ENCODE results near the gene METTL24.

Gene METTL24

GRCh38 chr6:110357664-110358552 is at the start of gene METTL24:
TSS of gene METTL24 (minus strand) at chr6:110358349. CDS start at chr6:110358272, 77 bp downstream.
- no peak for DNase-seq (ENCODE audit: low read depth)

DNA sequence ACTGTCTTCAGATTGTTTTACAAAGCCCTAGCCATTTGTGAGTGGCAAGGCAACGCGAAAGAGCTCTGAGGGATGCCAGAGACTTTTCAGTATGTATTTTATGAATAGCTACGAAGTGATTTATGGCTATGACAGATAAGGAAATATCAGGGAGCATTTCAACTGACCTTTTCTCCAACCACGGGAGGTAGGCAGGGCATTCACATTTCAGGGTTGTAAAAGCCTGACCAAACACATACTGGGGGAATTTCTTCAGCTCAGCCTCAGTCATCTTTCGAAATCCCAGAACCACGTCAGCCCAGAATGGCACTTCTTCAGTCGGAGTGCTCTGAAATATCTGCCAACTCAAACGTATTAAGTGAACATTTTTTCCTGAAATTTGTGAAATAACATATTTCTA is 46.5 kb upstream of the METTL24 start:
- DNase-seq (ENCODE audit: low read depth), result no peak

GRCh38 chr6:110401585-110402176 is 43.5 kb upstream of the METTL24 start:
- no peak for DNase-seq (ENCODE audit: low read depth)

DNA sequence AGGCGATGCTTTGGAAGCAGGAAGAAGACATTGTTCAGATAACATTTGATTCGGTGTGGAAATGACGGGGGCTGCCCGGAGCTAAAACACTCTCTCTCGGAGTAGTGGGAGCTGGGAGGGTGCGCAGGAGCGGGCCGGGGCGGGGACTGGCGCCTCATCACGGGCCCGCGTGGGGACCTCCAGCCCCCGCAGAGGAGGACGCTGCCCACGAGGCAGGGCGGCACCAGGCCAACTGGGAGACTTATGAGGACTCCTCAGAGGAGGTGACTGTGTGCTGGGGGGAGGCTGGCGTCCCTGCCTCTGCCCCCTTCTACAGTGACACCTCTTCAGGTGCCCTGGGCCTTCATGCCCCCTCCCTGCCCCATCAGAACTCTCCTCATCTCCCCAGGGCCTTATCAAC is 42.1 kb upstream of the METTL24 start:
- DNase-seq (ENCODE audit: low read depth), result no peak

DNA sequence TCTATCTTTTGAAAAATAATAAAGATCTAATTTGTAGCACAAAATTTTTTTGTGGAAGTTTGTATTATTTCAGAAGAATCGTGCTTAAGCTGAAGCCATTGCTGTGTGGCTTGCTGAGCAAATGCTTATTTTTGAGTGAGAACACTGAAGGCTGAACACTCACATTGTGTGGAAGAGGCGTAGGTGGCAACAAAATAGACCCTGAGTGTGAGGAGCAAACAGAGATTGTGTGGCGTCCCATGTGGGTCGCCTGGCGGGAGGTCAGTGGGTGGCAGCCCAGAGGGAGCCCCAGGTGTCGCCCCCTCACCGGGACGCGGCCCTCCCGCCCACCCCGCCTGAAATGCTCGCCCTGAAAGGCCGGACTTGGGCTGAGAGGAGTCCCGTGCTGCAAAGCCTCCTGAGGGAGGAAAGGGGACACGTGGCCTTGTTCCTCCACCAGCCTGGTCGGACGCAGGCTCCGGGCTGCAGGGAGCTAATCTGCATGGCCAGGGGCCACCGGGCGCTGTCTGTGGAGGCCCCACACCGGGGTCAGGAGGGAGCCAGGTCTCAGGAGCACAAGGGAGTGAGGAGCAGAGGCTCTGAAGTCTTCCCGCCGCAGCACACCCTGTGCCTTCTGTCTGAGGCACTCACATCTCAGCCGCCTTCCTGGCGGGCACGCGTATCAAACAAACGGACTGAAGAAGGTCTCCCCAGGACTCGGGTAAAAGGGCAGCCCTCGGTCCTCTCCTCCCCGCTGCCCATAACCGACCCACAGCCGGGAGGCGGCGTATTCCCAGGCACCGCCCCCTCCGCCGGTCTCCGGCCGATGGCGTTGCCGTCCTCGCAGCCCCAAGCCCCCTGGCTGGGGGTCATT is 41.3 kb upstream of the METTL24 start:
- no peak for DNase-seq (ENCODE audit: low read depth)

GRCh38 chr6:110398778-110399177 is 40.6 kb upstream of the METTL24 start:
- DNase-seq (ENCODE audit: low read depth), result no peak

GRCh38 chr6:110395221-110395620 is 37.1 kb upstream of the METTL24 start:
- DNase-seq (ENCODE audit: low read depth), result no peak

- DNase-seq (ENCODE audit: low read depth), result no peak
Measured at GRCh38 chr6:110394409-110394808, 36.3 kb upstream of the METTL24 start.

- no peak for DNase-seq (ENCODE audit: low read depth)
Measured at GRCh38 chr6:110392727-110393126, 34.6 kb upstream of the METTL24 start.

DNA sequence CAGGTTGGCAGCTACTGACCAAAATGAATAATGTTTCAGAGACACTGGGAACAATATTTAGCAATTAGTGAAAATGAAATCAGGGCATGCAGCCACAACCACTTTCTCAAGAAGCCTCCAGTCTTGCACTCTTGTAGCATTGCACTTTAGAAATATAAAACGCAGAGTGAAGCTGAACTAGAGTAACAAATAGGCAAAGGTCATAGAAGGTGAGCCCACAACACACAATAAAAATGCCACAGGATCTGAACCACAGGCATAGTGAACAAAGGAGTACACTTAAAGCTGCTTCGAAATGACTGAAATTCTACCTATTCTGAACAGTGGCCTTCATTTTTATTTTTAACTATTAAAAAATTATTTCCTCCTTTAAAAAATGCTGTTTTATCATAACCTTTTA is 32.3 kb upstream of the METTL24 start:
- DNase-seq (ENCODE audit: low read depth), result no peak

- no peak for DNase-seq (ENCODE audit: low read depth)
Measured at GRCh38 chr6:110389689-110390382, 31.7 kb upstream of the METTL24 start.

DNA sequence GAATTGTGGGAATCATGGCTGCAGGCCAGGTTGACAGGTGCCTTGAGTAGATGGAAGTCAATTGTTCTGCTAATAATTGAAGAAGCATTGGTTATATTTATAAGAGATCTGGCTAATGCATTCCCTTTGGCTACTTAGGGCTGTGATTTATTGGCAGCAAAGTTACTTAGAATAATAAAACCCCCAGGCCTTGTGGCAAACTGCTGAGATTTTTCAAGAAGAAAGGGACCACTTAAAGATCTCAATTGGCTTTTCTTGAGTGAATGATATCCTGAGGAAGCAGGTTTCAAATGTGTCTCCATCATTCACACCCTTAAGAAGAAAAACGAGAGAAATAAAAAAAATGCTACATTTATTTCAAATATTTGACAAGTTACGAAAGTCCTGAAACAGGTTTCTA is 29.8 kb upstream of the METTL24 start:
- DNase-seq (ENCODE audit: low read depth), result no peak

- DNase-seq (ENCODE audit: low read depth), result no peak
Measured at GRCh38 chr6:110385458-110385863, 27.3 kb upstream of the METTL24 start.

DNA sequence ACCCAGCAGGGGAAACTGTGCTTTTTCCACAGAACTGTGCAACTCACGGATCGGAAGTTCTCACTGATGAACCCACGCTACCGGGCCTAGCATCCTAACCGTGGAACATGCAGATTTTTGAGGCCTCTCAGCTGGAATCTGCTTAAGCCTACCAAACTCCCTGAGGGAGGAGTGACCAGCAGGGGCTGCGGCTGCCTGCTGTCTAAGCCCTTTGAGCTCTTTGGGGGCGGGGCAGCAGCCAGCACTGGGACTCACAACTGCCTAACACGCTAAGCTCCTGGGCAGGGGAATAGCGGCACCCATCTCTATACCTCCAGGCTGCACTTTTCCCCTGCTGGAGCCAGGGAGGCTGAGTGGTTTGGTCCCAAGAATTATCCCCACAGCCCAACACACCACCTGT is 20.4 kb upstream of the METTL24 start:
- no peak for DNase-seq (ENCODE audit: low read depth)

GRCh38 chr6:110369066-110369465 is 10.9 kb upstream of the METTL24 start:
- DNase-seq (ENCODE audit: low read depth), result no peak

GRCh38 chr6:110368284-110368683 is 10.1 kb upstream of the METTL24 start:
- DNase-seq (ENCODE audit: low read depth), result no peak

GRCh38 chr6:110367825-110368224 is 9.7 kb upstream of the METTL24 start:
- no peak for DNase-seq (ENCODE audit: low read depth)

GRCh38 chr6:110366975-110367374 is 8.8 kb upstream of the METTL24 start:
- no peak for DNase-seq (ENCODE audit: low read depth)

- no peak for DNase-seq (ENCODE audit: low read depth)
Measured at GRCh38 chr6:110366256-110366655, 8.1 kb upstream of the METTL24 start.

DNA sequence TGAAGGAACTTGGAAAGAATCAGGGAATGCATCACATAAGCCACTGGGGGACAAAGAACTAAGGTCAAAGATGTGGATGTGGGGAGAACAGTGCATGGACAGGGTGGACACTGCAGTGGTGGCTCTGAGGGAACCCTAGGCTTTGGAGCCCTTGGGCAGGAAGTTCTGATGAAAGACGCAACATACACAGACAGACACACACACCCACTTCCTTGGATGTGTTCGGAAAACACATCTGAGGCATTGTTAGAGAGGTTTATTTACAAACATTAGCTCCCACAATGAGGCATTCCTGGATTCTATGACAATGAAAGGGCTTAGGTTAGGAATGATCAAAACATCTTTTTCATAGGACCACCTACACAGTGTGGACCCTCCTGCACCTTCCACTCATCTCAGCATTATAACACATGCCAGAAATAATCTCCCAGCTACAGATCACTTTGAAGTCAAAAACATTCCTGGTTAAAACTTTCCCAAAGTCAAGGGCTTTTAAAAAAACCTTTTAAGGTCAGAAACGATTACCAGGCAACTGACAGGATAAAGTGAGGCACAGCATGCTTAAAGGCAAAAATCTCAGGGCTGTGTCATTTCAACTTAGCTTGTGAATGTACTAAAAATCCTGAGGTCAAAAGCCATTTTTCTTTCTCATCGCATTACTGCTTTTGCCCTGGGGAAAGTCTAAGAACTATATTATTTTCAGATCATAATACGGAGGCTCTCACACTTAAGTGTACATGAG is 6.4 kb upstream of the METTL24 start:
- DNase-seq (ENCODE audit: low read depth), result no peak

GRCh38 chr6:110363748-110364147 is 5.6 kb upstream of the METTL24 start:
- no peak for DNase-seq (ENCODE audit: low read depth)

All from fibroblast of the conjunctiva (primary cell).